ENCODE measurements around the gene HOXC12. TPM values are rescaled to one million over a fixed set of nuclear protein-coding genes. Genes with fewer than 3 reads are reported as not detected.
A peak's percentile ranks its signal among the peaks of the same experiment; 100 is the strongest.

HOXC12 gene
- total RNA-seq, 4 donors from 2014 or later, result not detected

DNA sequence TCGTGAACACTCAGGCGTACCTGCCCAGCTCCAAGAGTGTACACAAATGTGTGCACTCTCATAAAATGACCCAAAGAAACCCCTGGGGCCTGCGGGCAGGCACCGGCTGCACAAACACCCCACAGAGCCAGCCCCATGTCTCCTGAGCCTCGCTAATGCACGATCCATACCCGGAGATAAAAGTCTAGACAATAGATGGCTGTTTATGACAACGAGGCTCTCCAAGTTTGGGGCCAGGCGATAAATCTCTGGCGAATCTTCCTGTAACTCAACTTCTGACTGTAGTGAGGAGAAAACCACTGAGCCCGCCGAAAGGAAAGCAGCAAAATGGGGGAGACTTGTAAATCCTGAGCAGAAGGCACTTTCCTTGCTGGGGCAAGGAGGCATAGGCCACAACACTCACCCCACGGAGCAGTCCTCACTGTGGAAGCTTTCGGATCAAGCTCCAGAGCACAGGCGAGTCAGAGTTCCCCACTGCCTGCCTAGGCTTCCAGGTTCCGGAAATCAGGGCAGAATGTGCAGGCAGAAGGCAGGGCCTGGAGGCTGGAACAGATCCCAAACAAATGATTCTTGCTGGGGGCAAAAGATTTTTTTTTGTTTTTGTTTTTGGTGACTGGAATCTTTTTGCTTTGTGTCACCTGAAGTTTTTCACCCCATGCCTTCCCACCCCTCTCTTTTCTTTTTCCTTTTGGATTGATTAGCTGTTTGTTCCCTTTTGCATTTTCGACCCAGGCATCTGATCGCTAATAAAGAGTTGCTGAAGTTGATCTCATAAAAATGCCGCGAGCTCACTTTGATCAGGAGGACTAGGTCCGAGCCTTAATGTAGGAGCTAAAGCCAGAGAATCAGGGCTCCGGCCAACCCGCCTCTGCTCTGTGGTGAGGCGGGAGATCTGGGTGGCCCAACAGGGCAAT is 13.8 kb downstream of the HOXC12 start:
- no peak overlapping the region for H3K4me3 ChIP-seq
- H3K9me3 ChIP-seq, result no peaks in the 10 kb centered on the region
- intact Hi-C loops (cut with DNase I; ENCODE audit: low total_unique reads), result no loop called here
- H3K27ac ChIP-seq, result peak overlapping the region in 3 of 4 donors; percentile 32 to 45 (median 38)
- ATAC-seq, result no peak
- H3K4me1 ChIP-seq, result peaks cover 0 to 4% of the 10 kb centered on the region in 2 donors
- H3K27me3 ChIP-seq, result peaks cover 84 to 99% (median 89%) of the 10 kb centered on the region in 3 donors
- no peak for DNase-seq
- no peak for TF ChIP-seq POLR2A (IDR thresholded peaks at IDR 0.05)
- TF ChIP-seq, protein P1, sequence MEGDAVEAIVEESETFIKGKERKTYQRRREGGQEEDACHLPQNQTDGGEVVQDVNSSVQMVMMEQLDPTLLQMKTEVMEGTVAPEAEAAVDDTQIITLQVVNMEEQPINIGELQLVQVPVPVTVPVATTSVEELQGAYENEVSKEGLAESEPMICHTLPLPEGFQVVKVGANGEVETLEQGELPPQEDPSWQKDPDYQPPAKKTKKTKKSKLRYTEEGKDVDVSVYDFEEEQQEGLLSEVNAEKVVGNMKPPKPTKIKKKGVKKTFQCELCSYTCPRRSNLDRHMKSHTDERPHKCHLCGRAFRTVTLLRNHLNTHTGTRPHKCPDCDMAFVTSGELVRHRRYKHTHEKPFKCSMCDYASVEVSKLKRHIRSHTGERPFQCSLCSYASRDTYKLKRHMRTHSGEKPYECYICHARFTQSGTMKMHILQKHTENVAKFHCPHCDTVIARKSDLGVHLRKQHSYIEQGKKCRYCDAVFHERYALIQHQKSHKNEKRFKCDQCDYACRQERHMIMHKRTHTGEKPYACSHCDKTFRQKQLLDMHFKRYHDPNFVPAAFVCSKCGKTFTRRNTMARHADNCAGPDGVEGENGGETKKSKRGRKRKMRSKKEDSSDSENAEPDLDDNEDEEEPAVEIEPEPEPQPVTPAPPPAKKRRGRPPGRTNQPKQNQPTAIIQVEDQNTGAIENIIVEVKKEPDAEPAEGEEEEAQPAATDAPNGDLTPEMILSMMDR (IDR thresholded peaks at IDR 0.05 in 4 of 5, conservative IDR thresholded peaks at IDR 0.05 in 1 of 5), result no peak
- no peaks in the 10 kb centered on the region for H3K36me3 ChIP-seq
- in situ Hi-C loops (cut with MboI; ENCODE audit: low sequenced_read_pairs in 4 of 4), result no loop called here

DNA sequence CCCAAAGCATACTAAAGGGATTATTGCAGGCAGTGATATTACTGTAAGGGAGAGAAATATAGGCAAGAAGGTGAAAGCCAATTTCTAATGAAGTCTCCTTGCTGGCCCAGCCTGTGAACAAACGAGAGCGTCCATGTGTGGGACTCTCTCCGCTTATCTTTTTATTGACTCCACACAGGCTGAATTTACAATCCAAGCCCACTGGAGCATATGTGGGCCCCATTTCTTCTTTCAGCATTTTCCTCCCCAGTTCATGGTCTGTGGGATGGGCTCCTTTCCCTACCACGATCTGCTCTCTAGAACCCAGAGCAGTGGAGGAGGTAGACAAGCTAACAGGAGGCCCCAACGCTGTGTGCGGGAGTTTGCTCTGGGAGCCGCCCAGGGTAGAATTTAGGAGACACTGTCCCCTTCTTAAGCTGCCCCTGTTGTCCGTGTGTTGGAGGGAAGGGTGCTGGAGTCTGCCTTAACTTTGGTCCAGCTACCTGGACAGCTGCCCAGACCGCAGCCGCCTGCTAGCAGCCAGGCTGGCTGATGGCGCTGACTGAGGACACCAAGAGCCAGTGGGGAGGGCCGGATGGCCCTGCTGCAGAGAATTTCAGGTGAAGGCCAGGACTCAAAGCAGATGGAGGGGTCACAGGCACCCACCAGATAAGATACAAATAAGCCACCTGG is 15.0 kb downstream of the HOXC12 start:
- DNase-seq, result no peak
- in situ Hi-C loops (cut with MboI; ENCODE audit: low sequenced_read_pairs in 4 of 4) (no loop called here), intact Hi-C loops (cut with DNase I; ENCODE audit: low total_unique reads) (no loop called here)
- Histone ChIP-seq H3K36me3 (no peaks in the 10 kb centered on the region), H3K27ac (no peak overlapping the region), H3K27me3 (peaks cover 85 to 99% (median 89%) of the 10 kb centered on the region in 3 donors), H3K9me3 (no peaks in the 10 kb centered on the region), H3K4me3 (no peak overlapping the region), H3K4me1 (peaks cover 0 to 11% of the 10 kb centered on the region in 2 donors)
- TF ChIP-seq, protein P1 (IDR thresholded peaks at IDR 0.05 in 4 of 5, conservative IDR thresholded peaks at IDR 0.05 in 1 of 5), result no peak
- TF ChIP-seq POLR2A (IDR thresholded peaks at IDR 0.05), result no peak
- ATAC-seq, result no peak

DNA sequence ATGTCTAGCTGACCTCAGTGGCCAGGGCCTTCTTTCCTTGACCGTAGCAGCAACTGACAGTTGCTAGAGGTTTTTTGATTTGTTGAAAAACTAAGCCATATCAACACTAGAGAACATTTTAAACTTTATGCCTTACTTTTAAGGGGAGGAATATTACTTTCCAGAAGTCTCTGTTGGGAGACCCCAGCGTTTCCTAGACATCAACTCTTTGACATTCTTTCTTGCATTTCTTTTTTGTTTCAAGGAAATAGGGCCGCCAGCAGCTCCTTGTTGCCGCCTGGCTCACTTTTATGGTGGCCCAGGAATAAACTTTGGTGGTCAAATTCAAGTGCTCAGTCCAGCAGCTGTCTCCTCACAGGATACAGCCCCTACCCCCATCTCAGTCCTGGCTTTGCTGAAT is 15.7 kb downstream of the HOXC12 start:
- in situ Hi-C loops (cut with MboI; ENCODE audit: low sequenced_read_pairs in 4 of 4) (no loop called here), intact Hi-C loops (cut with DNase I; ENCODE audit: low total_unique reads) (no loop called here)
- DNase-seq, result no peak
- H3K4me1 ChIP-seq, result peaks cover 6 to 18% of the 10 kb centered on the region in 2 donors
- no peak for ATAC-seq
- H3K9me3 ChIP-seq, result no peaks in the 10 kb centered on the region
- H3K36me3 ChIP-seq, result no peaks in the 10 kb centered on the region
- H3K27ac ChIP-seq, result no peak overlapping the region
- no peak overlapping the region for H3K4me3 ChIP-seq
- H3K27me3 ChIP-seq, result peaks cover 85 to 99% (median 89%) of the 10 kb centered on the region in 3 donors
- TF ChIP-seq, protein P1 (IDR thresholded peaks at IDR 0.05 in 4 of 5, conservative IDR thresholded peaks at IDR 0.05 in 1 of 5), result no peak
- no peak for TF ChIP-seq POLR2A (IDR thresholded peaks at IDR 0.05)

DNA sequence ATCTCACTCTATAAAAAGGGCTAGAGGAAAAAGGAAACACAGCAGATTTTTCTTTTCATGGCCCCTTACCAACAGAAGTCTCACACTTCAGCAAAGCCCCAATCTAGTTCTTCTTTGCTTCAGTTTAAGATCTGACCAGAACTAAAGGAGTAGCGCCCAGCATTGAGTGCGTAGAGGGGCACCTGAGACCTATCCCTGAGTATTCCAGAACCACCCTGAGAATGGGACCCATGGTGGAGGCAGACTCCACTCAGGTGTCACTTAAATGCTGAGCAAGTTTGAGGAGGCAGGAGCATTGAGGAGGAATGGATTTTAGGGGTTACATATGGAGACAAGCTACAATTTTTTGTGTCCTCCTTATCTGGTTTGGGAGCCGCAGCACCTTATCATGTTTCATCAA is 16.4 kb downstream of the HOXC12 start:
- Histone ChIP-seq H3K4me3 (no peak overlapping the region), H3K36me3 (no peaks in the 10 kb centered on the region), H3K9me3 (no peaks in the 10 kb centered on the region), H3K27ac (no peak overlapping the region), H3K27me3 (peaks cover 85 to 99% (median 89%) of the 10 kb centered on the region in 3 donors), H3K4me1 (peaks cover 7 to 24% of the 10 kb centered on the region in 2 donors)
- no peak for DNase-seq
- ATAC-seq, result no peak
- intact Hi-C loops (cut with DNase I; ENCODE audit: low total_unique reads), result no loop called here
- in situ Hi-C loops (cut with MboI; ENCODE audit: low sequenced_read_pairs in 4 of 4), result no loop called here
- no peak for TF ChIP-seq POLR2A (IDR thresholded peaks at IDR 0.05)

DNA sequence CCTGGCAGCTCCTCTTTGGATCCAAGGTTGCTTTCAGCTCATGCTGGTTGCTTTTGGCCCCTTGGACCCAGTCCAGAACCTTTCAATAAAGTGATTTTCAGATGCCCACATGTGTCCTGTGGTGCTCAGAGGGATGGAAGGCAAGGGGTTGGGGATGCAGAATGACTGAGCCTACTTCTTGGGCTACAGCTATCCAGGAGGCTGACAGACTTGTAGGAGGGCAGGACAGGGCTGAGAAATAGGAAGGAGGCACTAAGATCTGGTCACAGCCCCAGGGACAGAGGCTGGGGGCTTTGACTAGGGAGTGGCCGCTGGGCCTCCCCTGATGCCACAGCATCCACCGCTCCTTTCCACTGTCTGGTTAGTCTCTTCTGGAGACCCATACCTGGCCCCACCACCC is 17.0 kb downstream of the HOXC12 start:
- Histone ChIP-seq H3K9me3 (no peaks in the 10 kb centered on the region), H3K27me3 (peaks cover 85 to 99% (median 89%) of the 10 kb centered on the region in 3 donors), H3K27ac (no peak overlapping the region), H3K4me3 (no peak overlapping the region), H3K4me1 (peaks cover 7 to 24% of the 10 kb centered on the region in 2 donors), H3K36me3 (no peaks in the 10 kb centered on the region)
- in situ Hi-C loops (cut with MboI; ENCODE audit: low sequenced_read_pairs in 4 of 4) (no loop called here), intact Hi-C loops (cut with DNase I; ENCODE audit: low total_unique reads) (no loop called here)
- no peak for DNase-seq
- no peak for ATAC-seq
- TF ChIP-seq POLR2A (IDR thresholded peaks at IDR 0.05), result no peak
- TF ChIP-seq, protein P1 (IDR thresholded peaks at IDR 0.05 in 4 of 5, conservative IDR thresholded peaks at IDR 0.05 in 1 of 5), result no peak

All from gastrocnemius medialis (tissue), 4 donors.